Stimulated activated CD4-positive, alpha-beta T cell treated with anti-CD3 and anti-CD28 coated beads, Interleukin-12 subunit alpha, Interleukin-12 subunit beta, amount 100 ng/mL, for 24 hours (primary cell): ENCODE results near the gene SNX9.

Experiments
- DNase-seq, 2 experiments: peaks; one replicate each; pipeline ENCODE4 v3.0.0-alpha.2; 2020; ENCODE audit warnings: low read depth in 2 of 2

Gene SNX9

DNA sequence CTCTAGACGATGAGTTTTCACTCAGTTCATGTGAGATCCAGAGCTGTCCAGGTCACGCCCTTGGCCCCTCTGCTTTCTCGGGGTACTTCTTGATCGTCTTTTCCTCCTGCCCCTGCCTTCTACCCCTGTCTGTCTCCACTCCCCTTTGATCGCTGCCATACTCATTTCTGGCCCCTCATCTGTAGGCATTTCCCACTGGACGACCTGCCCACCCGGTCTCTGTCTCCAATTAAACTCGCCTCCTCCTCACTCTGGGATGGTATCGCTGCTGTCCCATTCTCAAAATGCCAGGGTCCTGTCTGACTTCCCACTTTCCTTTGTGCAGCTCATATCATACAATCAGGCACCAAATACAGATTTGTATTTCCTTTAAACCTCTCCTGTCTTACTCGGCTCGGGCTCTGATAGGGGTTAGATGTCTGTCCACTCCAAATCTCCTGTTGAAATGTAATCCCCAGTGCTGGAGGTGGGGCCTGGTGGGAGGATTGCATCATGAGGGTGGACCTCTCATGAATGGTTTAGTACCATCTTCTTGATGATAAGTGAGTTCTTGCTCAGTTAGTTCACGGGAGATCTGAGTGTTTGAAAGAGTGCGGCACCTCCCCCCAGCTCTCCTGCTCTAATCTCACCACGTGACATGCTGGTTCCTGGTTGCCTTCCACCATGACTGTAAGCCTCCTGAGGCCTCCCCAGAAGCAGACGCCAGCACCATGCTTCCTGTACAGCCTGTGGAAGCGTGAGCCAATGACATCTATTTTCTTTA is 155.2 kb downstream of the SNX9 start:
- DNase-seq: no peak

DNA sequence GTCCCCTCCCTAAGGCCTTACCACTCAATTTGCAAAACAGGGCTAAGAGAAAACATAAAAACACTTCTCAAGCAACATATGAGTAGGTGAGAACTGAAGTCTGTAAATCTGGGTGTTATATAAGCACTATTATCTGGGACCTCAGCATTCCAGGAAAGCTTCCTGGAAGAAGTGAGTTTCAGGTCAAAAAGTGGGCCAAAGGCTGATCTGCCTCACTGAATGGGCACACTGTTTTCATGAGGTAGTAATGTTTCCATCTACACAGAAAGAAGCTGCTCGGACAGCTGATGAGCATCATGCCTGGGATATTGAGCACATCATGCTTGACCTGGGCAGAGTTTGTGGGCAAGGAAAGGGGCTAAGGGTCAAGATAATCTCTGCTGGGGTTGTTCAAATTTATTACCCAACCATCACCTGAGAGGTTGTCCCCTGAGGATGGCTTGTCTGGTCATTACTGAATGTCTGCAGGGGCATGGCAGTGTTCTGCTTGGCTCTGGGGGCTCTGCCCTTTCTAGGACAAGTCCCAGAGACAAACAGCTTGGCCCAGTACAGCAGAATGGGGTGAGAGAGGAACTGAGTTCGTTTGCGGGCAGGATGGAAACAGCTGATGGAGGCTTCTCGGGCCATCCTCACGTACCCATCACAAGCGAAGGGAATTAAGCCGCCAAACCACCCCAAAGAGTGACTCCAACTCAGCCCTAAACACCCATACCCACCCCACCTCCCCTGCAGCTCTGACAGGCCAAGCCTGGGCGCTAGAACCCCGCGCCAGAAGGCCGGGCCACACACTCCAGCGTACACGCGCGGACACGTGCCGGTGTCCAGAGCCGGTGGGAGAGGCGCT is 157.5 kb downstream of the SNX9 start:
- DNase-seq: no peak

DNA sequence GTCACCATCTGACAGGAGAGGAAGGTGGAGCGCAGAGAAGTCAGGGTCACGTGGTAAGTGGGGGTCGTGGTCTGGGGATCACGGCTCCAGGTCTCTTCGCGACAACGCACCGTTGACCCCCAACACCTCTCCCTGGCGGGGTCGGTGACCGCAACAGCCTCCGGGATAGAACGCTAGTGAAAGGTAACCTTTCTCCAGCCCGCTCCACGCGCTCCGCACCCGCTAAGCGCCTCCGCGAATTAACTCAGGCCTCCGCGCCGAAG is 158.0 kb downstream of the SNX9 start:
- DNase-seq: no peak

DNA sequence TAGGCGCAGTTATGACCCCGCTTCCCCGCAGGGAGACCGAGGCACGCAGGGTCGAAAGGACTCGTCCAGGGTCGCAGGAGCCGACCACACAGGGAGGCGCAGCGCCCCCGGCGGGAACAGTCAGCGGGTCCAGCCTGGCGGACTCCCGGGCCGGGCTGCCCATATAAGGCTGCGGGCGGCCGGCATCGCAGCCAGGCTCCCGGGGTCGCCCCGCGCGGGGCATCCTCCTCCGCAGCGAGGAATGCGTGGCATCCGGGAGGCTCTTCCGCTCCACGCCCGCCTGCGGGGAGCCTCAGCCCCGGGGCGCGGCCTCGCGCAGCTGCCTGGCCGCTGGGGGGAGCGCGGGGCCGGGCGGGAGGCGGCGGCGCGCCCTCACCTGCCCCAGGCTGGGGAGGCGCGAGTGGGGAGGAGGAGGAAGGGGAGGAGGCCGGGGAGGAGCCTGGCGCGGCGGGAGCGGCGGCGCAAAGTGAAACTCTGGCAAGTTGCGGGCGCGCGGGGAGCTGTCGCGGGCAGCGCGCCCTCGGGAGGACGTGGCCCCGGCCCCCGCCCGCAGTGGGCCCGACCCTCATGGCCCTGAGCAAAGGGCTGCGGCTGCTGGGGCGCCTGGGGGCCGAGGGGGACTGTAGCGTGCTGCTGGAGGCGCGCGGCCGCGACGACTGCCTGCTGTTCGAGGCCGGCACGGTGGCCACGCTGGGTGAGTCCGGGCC is 158.5 kb downstream of the SNX9 start, which contains the start of gene SYNJ2:
Gene SYNJ2 (plus strand): TSS at position 469 of the 707 bp plus-strand sequence. CDS start 99 bp downstream, at position 568.
- DNase-seq: peak; percentile 59 to 75

DNA sequence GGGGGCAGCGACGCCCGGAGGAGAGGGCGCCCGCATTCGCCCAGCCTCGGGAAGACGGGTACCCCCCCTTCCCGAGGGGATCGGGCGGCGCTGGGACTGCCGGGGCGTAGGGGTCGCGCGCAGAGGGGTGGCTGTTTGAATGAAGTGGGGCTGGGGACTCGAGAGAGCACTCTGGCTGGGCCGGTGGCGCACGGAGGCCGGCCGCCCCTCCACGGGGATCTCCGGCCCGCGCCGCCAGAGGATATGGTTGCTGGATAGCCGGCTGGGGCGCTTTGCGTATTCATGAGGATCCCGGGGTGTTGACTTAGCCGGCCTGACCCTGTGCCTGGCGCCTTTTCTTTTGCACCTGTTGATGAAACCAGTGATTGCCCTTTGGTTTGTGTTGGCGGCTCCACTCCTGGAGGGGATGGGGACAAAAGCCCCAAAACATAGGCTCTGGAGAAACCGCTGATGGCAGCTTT is 159.1 kb downstream of the SNX9 start:
- no peak for DNase-seq

DNA sequence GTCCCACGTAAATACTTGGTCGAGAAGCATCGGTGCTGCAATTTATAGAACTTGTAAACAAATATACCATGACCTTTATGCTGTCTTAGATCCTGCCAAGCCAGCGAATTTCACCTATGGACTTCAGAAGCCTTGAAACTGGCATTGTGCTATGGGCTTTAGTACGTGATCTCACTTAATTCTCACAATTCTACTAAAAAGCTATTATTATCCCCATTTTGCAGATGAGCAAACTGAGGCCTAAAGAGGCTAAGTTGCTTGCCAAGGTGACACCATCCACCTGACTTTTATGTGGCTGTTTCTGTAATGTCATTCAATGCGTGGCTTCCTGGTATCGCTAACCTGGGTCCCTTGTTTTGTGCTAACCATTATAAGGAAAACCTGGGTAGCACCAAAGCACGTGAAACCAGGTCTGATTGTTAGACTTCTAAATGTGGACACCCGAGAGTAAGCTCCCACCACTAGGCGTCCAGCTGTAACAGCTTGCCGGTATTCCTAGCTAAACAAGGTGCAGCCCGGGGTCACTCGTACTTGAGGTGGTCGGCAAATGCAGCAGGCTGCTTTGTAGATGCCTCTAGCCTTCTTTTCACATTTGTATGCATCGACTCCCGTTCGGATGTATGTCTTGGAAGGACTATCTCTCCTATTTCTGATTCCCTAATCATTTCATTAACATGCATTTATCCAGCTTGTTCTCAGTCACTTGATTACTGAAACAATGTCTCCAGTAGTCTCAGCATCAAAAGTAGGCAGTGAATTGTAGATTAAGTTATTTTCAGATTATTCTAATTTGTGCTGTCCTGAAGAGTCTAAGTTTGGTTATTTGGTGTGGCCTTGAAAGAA is 159.7 kb downstream of the SNX9 start:
- DNase-seq: no peak

DNA sequence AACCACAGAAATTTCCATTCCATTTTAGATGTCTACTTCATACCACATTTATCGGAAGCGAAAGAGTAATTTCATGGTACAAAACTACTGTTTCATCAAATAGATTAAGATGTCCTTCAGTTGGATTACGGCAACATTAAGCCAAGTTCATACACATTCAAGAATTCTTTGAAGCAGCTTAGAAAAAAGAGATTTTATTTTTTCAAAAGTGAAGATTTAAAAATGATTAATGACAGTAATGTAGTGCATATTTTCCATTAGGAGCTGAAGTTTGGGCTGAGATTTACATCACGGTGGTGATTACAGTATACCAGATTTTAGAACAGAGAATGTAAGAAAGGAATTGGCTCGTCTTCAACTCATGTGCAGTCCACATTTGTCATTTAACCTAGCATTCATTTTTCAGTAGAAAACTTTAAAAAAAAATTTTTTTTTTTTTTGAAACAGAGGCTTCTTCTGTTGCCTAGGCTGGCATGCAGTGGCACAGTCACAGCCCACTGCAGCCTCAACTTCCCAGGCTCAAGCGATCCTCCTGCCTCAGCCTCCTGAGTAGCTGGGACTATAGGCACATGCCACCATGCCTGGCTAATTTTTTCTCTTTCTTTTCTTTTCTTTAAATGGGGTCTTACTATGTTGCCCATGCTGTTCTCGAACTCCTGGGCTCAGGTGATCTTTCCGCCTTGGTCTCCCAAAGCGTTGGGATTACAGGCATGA is 160.5 kb downstream of the SNX9 start:
- no peak for DNase-seq

DNA sequence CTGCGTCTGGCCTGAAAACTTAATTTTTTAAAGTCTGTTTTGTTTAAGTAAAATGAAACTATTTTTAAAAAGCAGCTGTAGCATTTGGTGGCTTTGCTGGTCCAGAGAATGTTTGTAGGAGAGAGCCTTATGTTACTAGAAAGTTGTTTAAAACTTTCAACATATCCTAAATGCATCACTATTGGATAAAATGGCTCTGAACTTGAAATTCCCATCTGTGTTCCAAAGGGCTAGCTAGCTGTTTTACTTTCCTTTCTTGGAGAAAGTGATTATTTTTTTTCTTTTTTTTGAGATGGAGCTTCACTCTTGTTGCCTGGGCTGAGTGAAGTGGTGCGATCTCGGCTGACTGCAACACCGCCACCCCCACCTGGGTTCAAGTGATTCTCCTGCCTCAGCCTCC is 161.1 kb downstream of the SNX9 start:
- DNase-seq: no peak

DNA sequence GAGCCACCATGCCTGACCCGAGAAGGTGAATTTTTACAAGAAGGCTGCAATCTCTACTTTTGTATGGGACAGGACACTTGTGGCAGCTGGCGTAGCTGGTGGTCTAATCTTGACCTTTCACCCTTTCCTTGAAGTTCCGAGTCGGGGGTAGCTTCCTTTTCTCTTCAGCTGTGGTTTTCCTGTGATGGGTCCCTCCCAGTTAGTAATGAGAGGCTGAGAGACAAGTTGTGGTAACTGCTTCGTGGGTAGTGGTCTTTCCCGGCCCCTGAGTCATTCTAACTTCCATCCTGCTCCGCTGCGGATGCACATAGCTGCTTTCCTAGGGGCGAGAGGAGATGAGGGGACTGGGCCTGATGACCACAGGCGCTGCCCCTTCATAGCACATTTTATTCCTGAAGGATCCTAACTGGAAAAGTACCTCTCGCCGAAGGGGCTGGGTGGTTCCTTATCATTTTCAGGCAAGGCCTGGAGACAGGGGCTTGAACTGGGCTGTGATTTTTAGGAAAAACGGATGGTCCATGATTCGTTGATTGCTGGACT is 161.7 kb downstream of the SNX9 start:
- no peak for DNase-seq

DNA sequence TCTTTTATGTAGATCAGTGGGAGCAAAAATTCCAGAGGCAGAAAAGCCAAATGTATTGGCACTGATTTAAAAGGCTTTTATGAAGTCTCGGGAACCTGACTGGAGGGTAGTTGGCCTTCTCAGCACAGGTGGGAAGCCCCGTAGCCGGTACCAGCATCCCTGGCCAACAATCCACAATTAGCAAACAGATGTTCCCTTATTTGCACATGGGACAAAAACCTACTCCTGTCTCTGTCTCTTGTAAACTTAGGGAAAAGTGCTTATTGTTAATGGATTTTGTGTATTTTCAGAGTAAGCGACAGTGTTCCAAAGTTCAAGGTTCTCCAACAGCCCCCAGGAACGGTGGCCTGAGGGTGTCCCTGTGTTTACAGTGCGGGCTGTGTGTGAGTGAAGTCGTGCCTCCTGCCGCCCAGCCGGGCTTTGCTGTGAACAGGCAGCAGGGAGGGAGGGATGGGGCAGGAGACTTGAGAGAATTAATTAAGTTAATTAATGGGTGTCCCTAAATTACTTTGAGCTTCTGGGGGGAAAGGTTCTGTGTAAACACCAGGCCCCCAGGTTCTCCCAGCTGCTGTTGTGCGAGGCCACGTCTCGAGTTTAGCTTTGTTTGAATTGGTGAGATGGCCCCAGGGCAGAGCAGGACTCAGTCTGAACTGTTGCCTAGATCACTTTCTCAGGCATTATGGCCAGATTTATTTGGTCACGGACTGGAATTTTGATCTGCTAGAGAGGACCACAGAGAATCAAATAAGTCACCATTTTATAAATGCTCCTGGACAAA is 162.5 kb downstream of the SNX9 start:
- no peak for DNase-seq

DNA sequence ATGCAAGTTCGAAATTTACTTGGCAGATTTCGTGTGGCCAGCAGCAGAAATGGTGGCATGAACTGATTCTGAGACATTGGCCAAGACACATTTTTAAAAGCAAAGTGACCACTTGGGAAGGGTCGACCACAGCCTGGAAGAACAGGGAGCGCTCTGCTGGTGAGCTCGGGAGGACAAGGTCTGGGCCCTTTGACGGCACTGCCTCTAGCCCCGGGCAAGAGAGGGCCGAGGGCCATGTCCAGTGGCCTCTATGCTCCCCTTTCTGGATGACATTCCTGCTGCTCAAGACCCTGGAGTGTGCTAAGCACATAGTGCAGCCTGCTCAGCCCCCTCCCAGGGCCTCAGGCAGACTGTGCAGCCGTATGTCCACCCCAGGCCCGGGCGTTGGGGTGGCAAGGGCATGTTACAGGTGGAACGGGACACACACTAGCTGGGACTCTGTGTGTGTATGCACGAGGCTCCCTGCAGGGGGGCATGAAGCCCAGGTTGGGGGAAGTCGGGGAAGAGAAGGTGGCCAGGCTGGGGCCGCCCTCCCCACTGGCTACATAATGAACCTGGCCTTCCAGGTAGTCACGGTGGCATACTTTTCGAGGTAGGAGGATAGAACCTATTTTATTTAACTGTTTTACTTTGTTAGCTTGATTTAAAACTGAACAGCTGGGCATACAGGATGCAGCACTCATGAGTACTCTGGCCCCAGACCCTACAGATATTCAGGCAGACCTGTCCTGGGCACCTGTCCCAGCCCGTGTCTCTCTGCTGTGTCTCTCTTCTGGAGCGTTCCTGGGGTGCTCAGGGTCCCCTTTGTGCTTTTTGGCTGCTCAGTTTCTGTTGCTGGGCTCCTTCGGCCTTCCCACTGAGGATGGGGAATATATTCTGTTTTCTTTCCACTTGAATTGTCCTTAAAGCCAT is 165.0 kb downstream of the SNX9 start:
- no peak for DNase-seq

DNA sequence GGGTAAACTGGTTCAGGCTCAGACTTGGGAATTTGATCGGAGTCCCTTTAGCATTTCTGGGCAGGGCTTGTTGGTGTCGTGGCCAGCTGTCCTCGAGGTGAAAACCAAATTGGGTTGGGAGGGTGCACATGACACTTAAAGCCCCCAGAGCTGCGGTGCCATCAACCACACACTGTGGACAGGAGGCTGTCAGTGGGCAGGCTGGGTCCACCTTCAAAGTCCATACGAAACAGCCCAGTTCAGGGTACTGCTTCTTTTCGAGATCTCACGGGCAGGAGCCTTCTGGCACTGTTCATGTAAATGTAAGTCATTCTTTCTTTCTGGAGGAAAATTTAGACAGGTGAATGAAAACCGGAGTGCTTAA is 165.6 kb downstream of the SNX9 start:
- no peak for DNase-seq

DNA sequence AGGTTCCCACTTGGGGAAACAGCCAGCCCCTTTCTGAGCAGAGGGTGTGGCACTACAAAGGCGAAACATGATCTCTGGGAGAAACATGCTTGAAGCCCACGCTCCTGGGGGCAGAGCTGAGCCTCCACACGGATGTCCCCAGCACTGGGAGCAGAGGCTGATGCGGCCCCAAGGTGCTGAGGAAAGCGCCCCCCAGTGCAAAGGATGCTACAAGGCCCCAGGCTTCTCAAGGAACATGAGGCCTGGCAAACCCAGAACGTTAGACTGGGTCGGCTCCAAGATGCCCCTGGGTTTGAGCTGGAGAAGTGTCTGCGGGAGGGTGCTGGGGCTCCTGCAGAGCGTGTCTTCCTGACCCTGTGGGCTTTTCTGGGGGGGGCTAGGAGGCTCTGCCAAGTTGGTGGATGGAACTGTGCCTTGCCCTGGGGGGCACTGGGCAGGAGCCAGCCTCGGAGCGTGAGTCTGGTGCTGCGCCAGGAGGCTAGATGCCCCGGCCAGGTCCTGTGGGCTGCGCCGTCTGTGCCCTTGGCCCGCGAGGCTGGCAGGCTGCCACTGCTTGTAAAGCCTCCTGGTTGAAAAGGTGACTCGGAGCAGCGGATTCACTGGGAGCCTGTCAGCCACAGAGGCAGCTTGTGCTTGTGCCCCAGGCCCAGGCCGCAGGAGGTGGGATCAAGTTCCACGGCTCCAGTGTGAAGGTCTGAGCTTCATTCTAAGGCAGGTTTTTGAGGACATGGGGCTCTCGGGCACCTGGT is 166.7 kb downstream of the SNX9 start:
- DNase-seq: no peak

DNA sequence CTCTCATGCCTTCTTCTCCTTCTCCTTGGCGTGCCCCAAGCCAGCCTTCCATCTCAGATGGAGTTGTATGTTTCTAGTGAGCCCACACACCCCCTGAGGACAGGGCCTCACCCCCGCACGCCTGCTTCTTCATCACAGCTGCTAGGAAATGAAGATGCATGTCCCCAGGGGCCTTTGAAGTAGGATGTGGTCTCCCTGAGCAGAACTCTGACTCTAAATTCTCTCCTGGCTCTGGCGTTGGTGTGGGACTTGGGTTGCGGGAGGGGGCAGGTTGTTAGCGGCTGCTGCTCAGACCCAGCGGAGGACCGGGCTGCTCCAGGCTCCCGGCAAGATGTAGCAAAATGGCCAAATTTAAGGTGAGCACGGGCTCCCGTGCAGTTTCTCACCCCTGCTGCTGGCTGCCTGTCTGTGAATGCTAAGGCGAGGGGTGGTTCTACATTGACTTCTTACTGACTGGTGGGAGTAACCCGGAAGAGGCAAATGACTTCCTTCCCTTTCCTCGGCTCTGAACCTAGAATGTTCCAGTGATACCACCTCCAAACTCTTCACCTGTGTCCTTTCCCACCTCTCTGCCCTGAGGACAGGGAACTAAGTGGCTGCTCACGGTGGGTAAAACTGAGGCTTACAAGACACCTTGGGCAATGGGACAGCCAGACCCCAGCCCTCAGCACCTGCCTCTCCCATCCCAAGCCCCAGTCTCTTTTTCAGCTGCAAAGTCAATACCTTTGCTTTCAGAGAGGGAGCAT is 167.4 kb downstream of the SNX9 start:
- no peak for DNase-seq

DNA sequence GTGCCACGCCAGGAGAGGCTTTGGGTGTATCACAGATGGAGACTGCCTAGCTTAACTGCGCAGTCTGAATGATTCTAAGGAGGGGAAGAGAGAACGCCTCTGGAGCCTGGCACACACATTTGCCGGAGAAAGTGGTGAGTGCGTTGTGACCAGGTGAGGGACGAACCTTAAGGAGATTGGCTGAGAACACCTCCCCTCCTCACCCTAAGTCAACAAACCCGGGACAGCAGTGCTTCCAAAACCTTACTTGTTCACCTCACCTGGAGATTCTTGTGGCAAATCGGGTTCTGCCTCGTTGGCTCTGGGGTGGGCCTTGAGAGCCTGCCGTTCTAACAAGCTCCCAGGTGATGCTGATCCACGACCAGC is 168.0 kb downstream of the SNX9 start:
- DNase-seq: no peak

DNA sequence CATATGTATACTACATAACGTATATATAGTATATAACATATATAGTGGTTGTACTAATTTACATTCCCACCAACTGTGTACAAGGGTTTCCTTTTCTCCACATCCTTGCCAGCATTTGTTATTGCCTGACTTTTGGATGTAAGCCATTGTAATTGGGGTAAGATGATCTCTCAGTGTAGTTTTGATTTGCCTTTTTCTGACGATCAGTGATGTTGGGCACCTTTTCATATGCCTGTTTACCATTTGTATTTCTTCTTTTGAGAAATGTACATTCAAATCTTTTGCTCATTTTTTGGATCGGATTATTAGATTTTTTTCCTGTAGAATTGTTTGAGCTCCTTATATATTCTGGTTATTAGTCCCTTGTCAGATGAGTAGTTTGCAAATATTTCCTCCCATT is 170.0 kb downstream of the SNX9 start:
- no peak for DNase-seq

DNA sequence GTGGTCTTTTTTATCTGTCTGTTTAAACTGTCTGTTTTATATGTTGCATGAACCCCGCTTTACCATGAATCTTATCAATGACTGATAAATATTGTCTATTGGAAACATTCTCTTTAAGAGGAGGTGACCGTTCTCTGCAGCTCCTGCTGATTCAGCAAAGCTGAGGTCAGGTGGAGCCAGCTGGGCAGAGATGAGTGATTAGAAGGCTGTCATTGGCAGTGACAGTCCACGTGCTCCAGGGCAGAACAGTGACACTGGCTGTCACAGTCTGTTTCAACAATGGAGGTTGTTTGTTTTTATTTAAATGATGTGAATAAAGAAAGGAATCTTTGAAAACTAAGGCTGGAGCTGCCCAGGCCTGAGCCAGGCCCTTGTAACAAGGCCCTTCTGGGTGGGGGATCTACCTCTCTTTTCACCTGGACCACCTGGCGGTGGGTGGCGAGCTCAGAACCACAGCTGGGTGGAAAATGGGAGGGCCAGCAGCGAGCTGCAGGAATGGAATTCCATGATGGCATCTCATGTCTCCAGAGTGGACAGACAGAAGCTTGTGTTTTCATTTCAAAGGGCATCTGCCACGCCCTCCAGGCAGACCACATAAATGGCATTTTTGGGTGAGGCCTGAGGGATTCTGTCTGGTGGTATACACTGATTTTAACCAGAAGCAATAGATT is 171.2 kb downstream of the SNX9 start:
- DNase-seq: no peak
